HepG2 (cell line): ENCODE measurements around the gene DOCK1. TPM values are rescaled to one million over a fixed set of nuclear protein-coding genes. Genes with fewer than 3 reads are reported as not detected.

Experiments
- ATAC-seq: fragments of 200-7000 bp; cut with Tn5 transposase; 3 replicates; pipeline ENCODE4 v1.9.1; 2020; ENCODE audit warnings: mild to moderate bottlenecking, moderate library complexity
- BruUV-seq: library from RNA; stranded (reverse); fragments of 400-500 nt; replicated peaks from 2 replicates; lab custom pipeline; 2021; lab: Mats Ljungman, UMichigan
- CTCF ChIA-PET: fragments of 300-600 bp; formaldehyde crosslinking; extraction: SDS; loops from one replicate; lab custom pipeline; 2021; ENCODE audit warnings: low total read pairs, inconsistent platforms, low intra/inter-chr PET ratio; lab: Yijun Ruan, JAX
- POLR2A ChIA-PET: fragments of 350-600 bp; sonication (Branson Sonifier 250); formaldehyde crosslinking; loops from one replicate; lab custom pipeline; 2020; ENCODE audit warnings: antibody characterized with exemption, inconsistent platforms; lab: Yijun Ruan, JAX
- DNase-seq: peaks from one replicate; pipeline ENCODE4 v3.0.0-alpha.2; 2015; ENCODE audit warnings: low spot score
- FAIRE-seq: peaks from 3 replicates; lab custom pipeline; 2011; peaks lifted over from hg19 to GRCh38; lab: Jason Lieb, UNC
- H2AFZ ChIP-seq: one replicate; pipeline ENCODE4 v1.6.1; 2011; ENCODE audit warnings: low read length, inconsistent platforms
- H3K27ac ChIP-seq: fragments of 300-600 bp; 3 replicates; pipeline ENCODE4 v1.8.0; 2011; ENCODE audit warnings: mixed run types, mild to moderate bottlenecking, mixed read lengths, low read length, inconsistent platforms; ENCODE audit not compliant: insufficient read depth; ENCODE audit errors: extremely low read length
- H3K27me3 ChIP-seq, 2 experiments: fragments of 200-600 bp in 1 of 2; 2 replicates in 1 of 2; 3 replicates in 1 of 2; pipeline versions ENCODE4 v1.6.0 to v1.8.0; 2011; ENCODE audit warnings: low read length in 2 of 2, mild to moderate bottlenecking in 2 of 2, moderate library complexity in 2 of 2, inconsistent platforms in 1 of 2; ENCODE audit not compliant: insufficient read depth in 2 of 2, control insufficient read depth in 1 of 2
- H3K36me3 ChIP-seq, 2 experiments: fragments of 200-600 bp in 1 of 2; replicated peaks in 1 of 2; 2 replicates in 1 of 2; 3 replicates in 1 of 2; pipeline versions ENCODE4 v1.5.1 to v1.8.0; 2011; ENCODE audit warnings: low read length in 2 of 2, inconsistent platforms in 1 of 2; ENCODE audit not compliant: insufficient read depth in 2 of 2, control insufficient read depth in 1 of 2
- H3K4me1 ChIP-seq: 2 replicates; pipeline ENCODE4 v1.5.1; 2012; ENCODE audit warnings: low read length, inconsistent platforms; ENCODE audit not compliant: insufficient read depth
- H3K4me2 ChIP-seq: 2 replicates; pipeline ENCODE4 v1.6.0; 2011; ENCODE audit warnings: low read depth, low read length, inconsistent platforms
- H3K4me3 ChIP-seq, 3 experiments: fragments of 200-600 bp in 1 of 3; sonication (generic), shearing (Covaris generic) in 1 of 3; replicated peaks in 1 of 3; 2 replicates each; pipeline ENCODE4 v1.5.1; 2011 to 2016; ENCODE audit warnings: low read length in 3 of 3, inconsistent platforms in 2 of 3, low read depth in 2 of 3, mild to moderate bottlenecking in 2 of 3, control low read depth in 1 of 3, mixed read lengths in 1 of 3; ENCODE audit not compliant: insufficient read depth in 1 of 3
- H3K79me2 ChIP-seq: one replicate; pipeline ENCODE4 v1.6.1; 2011; ENCODE audit warnings: low read length, inconsistent platforms; ENCODE audit not compliant: insufficient read depth
- H3K9ac ChIP-seq: 2 replicates; pipeline ENCODE4 v1.6.0; 2011; ENCODE audit warnings: mild to moderate bottlenecking, low read depth, low read length, inconsistent platforms; ENCODE audit not compliant: insufficient read depth
- H3K9me3 ChIP-seq: 2 replicates; pipeline ENCODE4 v1.5.1; 2012; ENCODE audit warnings: mild to moderate bottlenecking, low read length
- H4K20me1 ChIP-seq: 2 replicates; pipeline ENCODE4 v1.6.0; 2011; ENCODE audit warnings: inconsistent platforms, mild to moderate bottlenecking, low read length, moderate library complexity; ENCODE audit not compliant: insufficient read depth
- CERS6 ChIP-seq: sonication (generic); formaldehyde crosslinking; IDR thresholded peaks from 2 replicates; pipeline ENCODE4 v1.5.0; 2020; ENCODE audit warnings: missing genetic modification reagents
- HINFP ChIP-seq: sonication (generic); formaldehyde crosslinking; IDR thresholded peaks from 2 replicates; pipeline ENCODE4 v1.4.0; 2020; ENCODE audit warnings: low read depth, mild to moderate bottlenecking, missing genetic modification reagents
- MTF2 ChIP-seq: sonication (generic); formaldehyde crosslinking; IDR thresholded peaks from 2 replicates; pipeline ENCODE4 v1.5.0; 2020; ENCODE audit warnings: missing genetic modification reagents, borderline replicate concordance
- PAXIP1 ChIP-seq: sonication (generic); formaldehyde crosslinking; conservative IDR thresholded peaks from 2 replicates; pipeline ENCODE4 v1.4.0; 2020; ENCODE audit warnings: mild to moderate bottlenecking, missing genetic modification reagents, moderate library complexity
- ZBTB44 ChIP-seq: sonication (generic); formaldehyde crosslinking; IDR thresholded peaks from 2 replicates; pipeline ENCODE4 v1.4.0; 2020; ENCODE audit warnings: missing genetic modification reagents
- ZNF205 ChIP-seq: IDR thresholded peaks from 2 replicates; pipeline ENCODE4 v1.6.1; 2018; ENCODE audit warnings: missing biosample characterization, missing genetic modification reagents
- ZNF230 ChIP-seq: sonication (generic); formaldehyde crosslinking; IDR thresholded peaks from 2 replicates; pipeline ENCODE4 v1.4.0; 2020; ENCODE audit warnings: mild to moderate bottlenecking, missing genetic modification reagents
- ZNF557 ChIP-seq: sonication (generic); formaldehyde crosslinking; IDR thresholded peaks from 2 replicates; pipeline ENCODE4 v1.4.0; 2020; ENCODE audit warnings: missing genetic modification reagents
- ZNF691 ChIP-seq: sonication (generic); formaldehyde crosslinking; IDR thresholded peaks from 2 replicates; pipeline ENCODE4 v1.4.0; 2020; ENCODE audit warnings: missing genetic modification reagents, low read depth, mild to moderate bottlenecking, borderline replicate concordance
- ZSCAN30 ChIP-seq: sonication (generic); formaldehyde crosslinking; IDR thresholded peaks from 2 replicates; pipeline ENCODE4 v1.5.0; 2020; ENCODE audit warnings: mild to moderate bottlenecking, missing genetic modification reagents
- WGBS: methylation state at CpG from one replicate; pipeline ENCODE4 v1.1.6; 2017; ENCODE audit warnings: low lambda C conversion rate; 5-methylcytosine and 5-hydroxymethylcytosine counted together
- in situ Hi-C: cut with HindIII; loops from 2 replicates; pipeline ENCODE4 v1.10.0; 2017; ENCODE audit warnings: low pct_unique_long_range_greater_than_20kb; ENCODE audit not compliant: extremely low pct_ligation_motif_present
- intact Hi-C: fragments of 100-400 bp; cut with micrococcal nuclease; formaldehyde crosslinking; loops from one replicate; pipeline ENCODE4 v1.10.0; 2022; ENCODE audit not compliant: unreplicated experiment
- polyA plus RNA-seq, 8 experiments: library from polyadenylated mRNA; depleted of rRNA in 3 of 8; stranded (reverse) in 7 of 8; unstranded in 1 of 8; fragments of >200 nt; fragmentation: Illumina TruSeq in 4 of 8; extraction: Trizol in 4 of 8; gene quantifications; 2 replicates each; pipeline versions ENCODE4 v1.2.1 to v1.2.3, GENCODE V29; 2011 to 2016; ENCODE audit warnings: low read depth in 4 of 8, missing spikeins in 1 of 8, mixed read lengths in 1 of 8; ENCODE audit not compliant: insufficient read depth in 1 of 8
- total RNA-seq, 5 experiments: library from RNA; depleted of rRNA; stranded (reverse); fragments of >200 nt; fragmentation: Illumina TruSeq; extraction: Trizol; gene quantifications; 2 replicates each; pipeline ENCODE4 v1.2.3, GENCODE V29; 2016; ENCODE audit warnings: low read depth in 1 of 5

DOCK1 gene
- total and polyA plus RNA-seq, 2 of the 13 experiments (the other 11 are each of a cell fraction or from before 2014, with no cell fraction given) = 8.3 to 25.5 TPM

GRCh38 chr10:127034790-127035189 lies 129.6 kb downstream of the DOCK1 start:
- no peaks in the 10 kb centered on the region for H3K27me3 ChIP-seq
- H3K79me2 ChIP-seq = no peaks in the 10 kb centered on the region
- DNase-seq (no peak), FAIRE-seq (no peak), ATAC-seq (no peak)
- peak overlapping the region; percentile 78 for H3K27ac ChIP-seq
- H3K9ac ChIP-seq = no peak overlapping the region
- ChIA-PET POLR2A (no interaction called here), CTCF (no interaction called here)
- in situ Hi-C loops (no loop called here), intact Hi-C loops (no loop called here)
- peaks cover 11 to 38% of the 10 kb centered on the region in 2 experiments; a peak in 4 of 5 replicates for H3K36me3 ChIP-seq
- H3K4me1 ChIP-seq = peaks cover 25% of the 10 kb centered on the region
- no peak overlapping the region for H2AFZ ChIP-seq
- no TSS peak for BruUV-seq
- TF ChIP-seq CERS6 (CRISPR knock-in tag) (no peak), MTF2 (no peak), ZNF230 (CRISPR knock-in tag) (no peak), PAXIP1 (no peak), ZNF557 (CRISPR knock-in tag) (no peak), HINFP (CRISPR knock-in tag) (no peak), ZNF205 (CRISPR knock-in tag) (no peak), ZSCAN30 (CRISPR knock-in tag) (no peak), ZNF691 (no peak), ZBTB44 (CRISPR knock-in tag) (no peak)
- H3K4me3 ChIP-seq = no peak overlapping the region
- no peaks in the 10 kb centered on the region for H3K9me3 ChIP-seq
- H4K20me1 ChIP-seq = no peaks in the 10 kb centered on the region
- no peak overlapping the region for H3K4me2 ChIP-seq
- 100% methylated on average over 5 of the region's 5 CpGs for WGBS
